HCT116 (cell line): ENCODE measurements around the gene TAMALIN. TPM values are rescaled to one million over a fixed set of nuclear protein-coding genes. Genes with fewer than 3 reads are reported as not detected.

Experiments used
- ATAC-seq: fragments of 200-7000 bp; cut with Tn5 transposase; 2 replicates; pipeline ENCODE4 v1.9.1; 2020; ENCODE audit warnings: mild to moderate bottlenecking, moderate library complexity
- BruUV-seq: library from RNA; stranded (reverse); fragments of 400-500 nt; replicated peaks from 2 replicates; lab custom pipeline; 2021; lab: Mats Ljungman, UMichigan
- CTCF ChIA-PET: fragments of 300-600 bp; sonication (Branson Sonifier 250); formaldehyde crosslinking; loops from one replicate; lab custom pipeline; 2021; ENCODE audit warnings: antibody characterized with exemption; lab: Charles Lee
- POLR2A ChIA-PET: fragments of 300-600, 350-600 bp; sonication (Branson Sonifier 250); formaldehyde crosslinking; loops from one replicate; lab custom pipeline; 2021; ENCODE audit warnings: antibody characterized with exemption; lab: Charles Lee
- RAD21 ChIA-PET, 2 experiments: fragments of 300-600 bp; sonication (Branson Sonifier 250); formaldehyde crosslinking; loops; one replicate each; lab custom pipeline; 2023; ENCODE audit warnings: low total read pairs in 2 of 2; ENCODE audit not compliant: uncharacterized antibody in 2 of 2, unreplicated experiment in 2 of 2, low non-redundant PET in 1 of 2; lab: Charles Lee
- DNase-seq: peaks from one replicate; pipeline ENCODE4 v3.0.0-alpha.2; 2010; ENCODE audit warnings: low read depth, low spot score
- H2AFZ ChIP-seq: fragments of 200-600 bp; shearing (Covaris generic), sonication (generic); 2 replicates; pipeline ENCODE4 v1.6.1; 2017; ENCODE audit warnings: low read depth, mixed run types, mixed read lengths, antibody characterized with exemption, low read length; ENCODE audit not compliant: poor library complexity, severe bottlenecking
- H3K27ac ChIP-seq: 2 replicates; pipeline ENCODE4 v1.5.1; 2012; ENCODE audit warnings: low read depth, low read length
- H3K27me3 ChIP-seq: fragments of 200-600 bp; sonication (generic); 2 replicates; pipeline ENCODE4 v1.6.1; 2016; ENCODE audit warnings: mixed run types, low read length, mixed read lengths; ENCODE audit not compliant: insufficient read depth
- H3K36me3 ChIP-seq, 2 experiments: fragments of 200-500 bp in 1 of 2; fragments of 200-600 bp in 1 of 2; sonication (Bioruptor generic) in 1 of 2; sonication (generic) in 1 of 2; 2 replicates each; pipeline versions ENCODE4 v1.5.1 to v1.6.1; 2014 to 2016; ENCODE audit warnings: low read length in 2 of 2, inconsistent platforms in 1 of 2, mixed read lengths in 1 of 2, mixed run types in 1 of 2; ENCODE audit not compliant: insufficient read depth in 2 of 2, control insufficient read depth in 1 of 2
- H3K4me1 ChIP-seq, 2 experiments: fragments of 200-600 bp in 1 of 2; sonication (generic) in 1 of 2; 2 replicates each; pipeline versions ENCODE4 v1.5.1 to v1.6.1; 2012 to 2017; ENCODE audit warnings: low read length in 2 of 2, inconsistent platforms in 1 of 2, mild to moderate bottlenecking in 1 of 2, mixed read lengths in 1 of 2, mixed run types in 1 of 2, moderate library complexity in 1 of 2; ENCODE audit not compliant: insufficient read depth in 2 of 2, control insufficient read depth in 1 of 2
- H3K4me2 ChIP-seq: fragments of 200-600 bp; sonication (generic); 2 replicates; pipeline ENCODE4 v1.6.1; 2017; ENCODE audit warnings: mixed run types, low read length, mixed read lengths
- H3K4me3 ChIP-seq, 2 experiments: fragments of 200-600 bp in 1 of 2; sonication (generic) in 1 of 2; replicated peaks in 1 of 2; 2 replicates each; pipeline ENCODE4 v1.5.1; 2011 to 2016; ENCODE audit warnings: low read length in 2 of 2, control low read depth in 1 of 2, low read depth in 1 of 2, mild to moderate bottlenecking in 1 of 2, mixed read lengths in 1 of 2, mixed run types in 1 of 2
- H3K79me2 ChIP-seq: fragments of 200-600 bp; sonication (generic); 2 replicates; pipeline ENCODE4 v1.6.1; 2017; ENCODE audit warnings: mild to moderate bottlenecking, mixed run types, low read length, moderate library complexity, mixed read lengths; ENCODE audit not compliant: insufficient read depth
- H3K9ac ChIP-seq: fragments of 200-600 bp; sonication (generic); 2 replicates; pipeline ENCODE4 v1.6.1; 2016; ENCODE audit warnings: low read length, mixed read lengths
- H3K9me2 ChIP-seq: fragments of 200-600 bp; sonication (generic), shearing (Covaris generic); 2 replicates; pipeline ENCODE4 v1.6.1; 2017; ENCODE audit warnings: mixed run types, mild to moderate bottlenecking, moderate library complexity; ENCODE audit not compliant: insufficient read depth
- H3K9me3 ChIP-seq, 2 experiments: fragments of 200-500 bp in 1 of 2; fragments of 200-600 bp in 1 of 2; sonication (Bioruptor generic) in 1 of 2; sonication (generic) in 1 of 2; 2 replicates each; pipeline ENCODE4 v1.6.1; 2014 to 2017; ENCODE audit warnings: low read length in 2 of 2, mixed read lengths in 2 of 2, inconsistent platforms in 1 of 2, low read depth in 1 of 2, mild to moderate bottlenecking in 1 of 2, mixed run types in 1 of 2, moderate library complexity in 1 of 2; ENCODE audit not compliant: control insufficient read depth in 1 of 2, insufficient read depth in 1 of 2
- H4K20me1 ChIP-seq: fragments of 200-600 bp; sonication (generic), shearing (Covaris generic); 2 replicates; pipeline ENCODE4 v1.6.1; 2017; ENCODE audit warnings: mixed run types, mild to moderate bottlenecking, moderate library complexity; ENCODE audit not compliant: insufficient read depth
- CBX3 ChIP-seq: IDR thresholded peaks from 2 replicates; pipeline ENCODE4 v1.6.1; 2012; ENCODE audit warnings: low read depth
- CEBPB ChIP-seq: IDR thresholded peaks from 2 replicates; pipeline ENCODE4 v1.6.1; 2012; ENCODE audit warnings: low read depth
- EGR1 ChIP-seq: IDR thresholded peaks from 2 replicates; pipeline ENCODE4 v1.6.1; 2012; ENCODE audit warnings: low read depth
- ELF1 ChIP-seq: IDR thresholded peaks from 2 replicates; pipeline ENCODE4 v1.6.1; 2012; ENCODE audit warnings: low read depth, borderline replicate concordance
- EZH2 ChIP-seq: fragments of 200-600 bp; sonication (generic); IDR thresholded peaks from 2 replicates; pipeline ENCODE4 v1.6.1; 2017; ENCODE audit warnings: antibody characterized with exemption, mixed run types
- EZH2phosphoT487 ChIP-seq: fragments of 200-600 bp; IDR thresholded peaks from 2 replicates; pipeline ENCODE4 v1.6.1; 2018; ENCODE audit warnings: antibody characterized with exemption, borderline replicate concordance
- MAX ChIP-seq: IDR thresholded peaks from 2 replicates; pipeline ENCODE4 v1.6.1; 2012
- POLR2A ChIP-seq: IDR thresholded peaks from 2 replicates; pipeline ENCODE4 v1.7.0; 2011; ENCODE audit warnings: borderline replicate concordance; ENCODE audit not compliant: insufficient read depth, insufficient read length; ENCODE audit errors: extremely low read depth
- POLR2AphosphoS5 ChIP-seq: IDR thresholded peaks from 2 replicates; pipeline ENCODE4 v1.6.1; 2011; ENCODE audit warnings: mild to moderate bottlenecking, low read depth, low read length, moderate library complexity
- RAD21 ChIP-seq: IDR thresholded peaks from 2 replicates; pipeline ENCODE4 v1.6.1; 2012; ENCODE audit warnings: low read depth, mild to moderate bottlenecking
- SIN3A ChIP-seq: IDR thresholded peaks from 2 replicates; pipeline ENCODE4 v1.6.1; 2012; ENCODE audit warnings: low read depth
- SP1 ChIP-seq: IDR thresholded peaks from 2 replicates; pipeline ENCODE4 v1.6.1; 2012; ENCODE audit warnings: low read depth
- TCF7L2 ChIP-seq: IDR thresholded peaks from 2 replicates; pipeline ENCODE4 v1.7.0; 2011; ENCODE audit warnings: borderline replicate concordance, inconsistent platforms; ENCODE audit not compliant: insufficient read depth, insufficient read length; ENCODE audit errors: extremely low read depth
- YY1 ChIP-seq: IDR thresholded peaks from 2 replicates; pipeline ENCODE4 v1.6.1; 2011; ENCODE audit warnings: low read length, low read depth, moderate library complexity, mild to moderate bottlenecking; ENCODE audit not compliant: insufficient replicate concordance; ENCODE audit errors: extremely low read depth
- ZBTB33 ChIP-seq: IDR thresholded peaks from 2 replicates; pipeline ENCODE4 v1.6.1; 2011; ENCODE audit warnings: mild to moderate bottlenecking, low read length, moderate library complexity; ENCODE audit not compliant: insufficient replicate concordance; ENCODE audit errors: extremely low read depth
- ZNF274 ChIP-seq: fragments of 200-500 bp; sonication (Bioruptor generic); IDR thresholded peaks from 2 replicates; pipeline ENCODE4 v1.6.1; 2014; ENCODE audit warnings: mild to moderate bottlenecking, low read depth, low read length, inconsistent platforms
- intact Hi-C: fragments of 100-400 bp; cut with micrococcal nuclease; formaldehyde crosslinking; loops from 2 replicates; pipeline ENCODE4 v1.10.0; 2022
- total RNA-seq: library from RNA; stranded (reverse); gene quantifications from one replicate; pipeline ENCODE4 v1.2.1, GENCODE V29; 2021; ENCODE audit not compliant: unreplicated experiment
- TF ChIP-seq, protein P1 (sequence below): IDR thresholded peaks from 2 replicates; pipeline ENCODE4 v1.6.1; 2012
- TF ChIP-seq, protein P2 (sequence below): IDR thresholded peaks from 2 replicates; pipeline ENCODE4 v1.6.1; 2012; ENCODE audit warnings: low read depth

The TAMALIN gene
- total RNA-seq, 1 experiment from 2014 or later: 1.1 TPM

- ATAC-seq (no peak), DNase-seq (no peak)
- Histone ChIP-seq H4K20me1 (no peaks in the 10 kb centered on the region), H3K9me3 (no peaks in the 10 kb centered on the region), H3K79me2 (peaks cover 6% of the 10 kb centered on the region; the same call in 1 of the 2 replicates), H3K9ac (no peak overlapping the region), H3K36me3 (no peaks in the 10 kb centered on the region), H3K4me1 (peaks cover 0 to 21% of the 10 kb centered on the region in 2 experiments; a peak in 2 of 4 replicates), H3K4me3 (no peak overlapping the region), H3K4me2 (no peak overlapping the region), H3K9me2 (no peaks in the 10 kb centered on the region), H3K27me3 (no peaks in the 10 kb centered on the region), H3K27ac (no peak overlapping the region), H2AFZ (no peak overlapping the region)
- BruUV-seq: no TSS peak
- CTCF ChIA-PET: no interaction called here
- POLR2A ChIA-PET: no interaction called here
- RAD21 ChIA-PET: no interaction called here
- intact Hi-C loops: no loop called here
- TF ChIP-seq EZH2phosphoT487: no peak
- TF ChIP-seq SP1: no peak
- no peak for TF ChIP-seq EGR1
- TF ChIP-seq SIN3A: no peak
- no peak for TF ChIP-seq ZNF274
- TF ChIP-seq CBX3: no peak
- TF ChIP-seq POLR2AphosphoS5: no peak
- no peak for TF ChIP-seq POLR2A
- no peak for TF ChIP-seq RAD21
- TF ChIP-seq EZH2: no peak
- TF ChIP-seq CEBPB: no peak
- no peak for TF ChIP-seq MAX
- no peak for TF ChIP-seq YY1
- TF ChIP-seq TCF7L2: no peak
- TF ChIP-seq, protein P1, sequence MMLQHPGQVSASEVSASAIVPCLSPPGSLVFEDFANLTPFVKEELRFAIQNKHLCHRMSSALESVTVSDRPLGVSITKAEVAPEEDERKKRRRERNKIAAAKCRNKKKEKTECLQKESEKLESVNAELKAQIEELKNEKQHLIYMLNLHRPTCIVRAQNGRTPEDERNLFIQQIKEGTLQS: no peak
- no peak for TF ChIP-seq ZBTB33
- TF ChIP-seq, protein P2, sequence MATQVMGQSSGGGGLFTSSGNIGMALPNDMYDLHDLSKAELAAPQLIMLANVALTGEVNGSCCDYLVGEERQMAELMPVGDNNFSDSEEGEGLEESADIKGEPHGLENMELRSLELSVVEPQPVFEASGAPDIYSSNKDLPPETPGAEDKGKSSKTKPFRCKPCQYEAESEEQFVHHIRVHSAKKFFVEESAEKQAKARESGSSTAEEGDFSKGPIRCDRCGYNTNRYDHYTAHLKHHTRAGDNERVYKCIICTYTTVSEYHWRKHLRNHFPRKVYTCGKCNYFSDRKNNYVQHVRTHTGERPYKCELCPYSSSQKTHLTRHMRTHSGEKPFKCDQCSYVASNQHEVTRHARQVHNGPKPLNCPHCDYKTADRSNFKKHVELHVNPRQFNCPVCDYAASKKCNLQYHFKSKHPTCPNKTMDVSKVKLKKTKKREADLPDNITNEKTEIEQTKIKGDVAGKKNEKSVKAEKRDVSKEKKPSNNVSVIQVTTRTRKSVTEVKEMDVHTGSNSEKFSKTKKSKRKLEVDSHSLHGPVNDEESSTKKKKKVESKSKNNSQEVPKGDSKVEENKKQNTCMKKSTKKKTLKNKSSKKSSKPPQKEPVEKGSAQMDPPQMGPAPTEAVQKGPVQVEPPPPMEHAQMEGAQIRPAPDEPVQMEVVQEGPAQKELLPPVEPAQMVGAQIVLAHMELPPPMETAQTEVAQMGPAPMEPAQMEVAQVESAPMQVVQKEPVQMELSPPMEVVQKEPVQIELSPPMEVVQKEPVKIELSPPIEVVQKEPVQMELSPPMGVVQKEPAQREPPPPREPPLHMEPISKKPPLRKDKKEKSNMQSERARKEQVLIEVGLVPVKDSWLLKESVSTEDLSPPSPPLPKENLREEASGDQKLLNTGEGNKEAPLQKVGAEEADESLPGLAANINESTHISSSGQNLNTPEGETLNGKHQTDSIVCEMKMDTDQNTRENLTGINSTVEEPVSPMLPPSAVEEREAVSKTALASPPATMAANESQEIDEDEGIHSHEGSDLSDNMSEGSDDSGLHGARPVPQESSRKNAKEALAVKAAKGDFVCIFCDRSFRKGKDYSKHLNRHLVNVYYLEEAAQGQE: no peak
- no peak for TF ChIP-seq ELF1
Observed at GRCh38 chr12:52044292-52044983, 37.7 kb downstream of the TAMALIN start.
